GM23338 (cell line): ENCODE measurements around the gene NENF. TPM values are rescaled to one million over a fixed set of nuclear protein-coding genes. Genes with fewer than 3 reads are reported as not detected.

Experiments
- ATAC-seq: fragments of 200-7000 bp; cut with Tn5 transposase; 3 replicates; pipeline ENCODE4 v1.9.1; 2020
- DNase-seq: peaks from one replicate; pipeline ENCODE4 v3.0.0-alpha.2; 2015; ENCODE audit warnings: low spot score
- H2AFZ ChIP-seq: fragments of 200-600 bp; sonication (generic); 2 replicates; pipeline ENCODE4 v1.8.0; 2016; ENCODE audit warnings: antibody characterized with exemption, mild to moderate bottlenecking, moderate library complexity
- H3F3A ChIP-seq: fragments of 200-600 bp; sonication (generic); replicated peaks from 2 replicates; pipeline ENCODE4 v1.8.0; 2017; ENCODE audit warnings: antibody characterized with exemption, mixed run types, low read depth
- H3K27ac ChIP-seq: fragments of 200-600 bp; sonication (generic); 2 replicates; pipeline ENCODE4 v1.6.1; 2016; ENCODE audit warnings: low read depth
- H3K27me3 ChIP-seq: fragments of 200-600 bp; sonication (generic); 2 replicates; pipeline ENCODE4 v1.8.0; 2016; ENCODE audit warnings: mild to moderate bottlenecking, mixed run types, moderate library complexity; ENCODE audit not compliant: insufficient read depth
- H3K36me3 ChIP-seq: fragments of 200-600 bp; sonication (generic); 2 replicates; pipeline ENCODE4 v1.8.0; 2016; ENCODE audit warnings: mild to moderate bottlenecking; ENCODE audit not compliant: insufficient read depth
- H3K4me1 ChIP-seq: fragments of 200-600 bp; sonication (generic); 2 replicates; pipeline ENCODE4 v1.8.0; 2016; ENCODE audit warnings: mild to moderate bottlenecking, moderate library complexity; ENCODE audit not compliant: insufficient read depth
- H3K4me2 ChIP-seq: fragments of 200-600 bp; sonication (generic); 2 replicates; pipeline ENCODE4 v1.7.1; 2017; ENCODE audit warnings: mixed run types
- H3K4me3 ChIP-seq: fragments of 200-600 bp; sonication (generic); 2 replicates; pipeline ENCODE4 v1.6.1; 2016; ENCODE audit warnings: mixed run types
- H3K79me2 ChIP-seq: fragments of 200-600 bp; sonication (generic); replicated peaks from 2 replicates; pipeline ENCODE4 v1.8.0; 2017; ENCODE audit warnings: mild to moderate bottlenecking; ENCODE audit not compliant: insufficient read depth
- H3K9me2 ChIP-seq: fragments of 200-600 bp; sonication (generic); 2 replicates; pipeline ENCODE4 v1.8.0; 2017; ENCODE audit not compliant: insufficient read depth
- H4K20me1 ChIP-seq: fragments of 200-600 bp; sonication (generic); replicated peaks from 2 replicates; pipeline ENCODE4 v1.8.0; 2017; ENCODE audit warnings: mild to moderate bottlenecking; ENCODE audit not compliant: insufficient read depth
- H3K27ac Mint-ChIP-seq: 2 replicates; pipeline ENCODE4 v1.8.0; 2020; ENCODE audit warnings: inconsistent platforms, mild to moderate bottlenecking, moderate library complexity, mixed read lengths
- H3K27me3 Mint-ChIP-seq: 3 replicates; pipeline ENCODE4 v1.8.0; 2022; ENCODE audit warnings: low read depth, mild to moderate bottlenecking, moderate library complexity, mixed read lengths, inconsistent platforms; ENCODE audit not compliant: insufficient read depth, poor library complexity
- H3K36me3 Mint-ChIP-seq: 3 replicates; pipeline ENCODE4 v1.8.0; 2021; ENCODE audit warnings: low read depth, mild to moderate bottlenecking, inconsistent platforms, moderate library complexity, mixed read lengths
- H3K4me1 Mint-ChIP-seq: 3 replicates; pipeline ENCODE4 v1.8.0; 2020; ENCODE audit warnings: mild to moderate bottlenecking, inconsistent platforms, mixed read lengths
- H3K4me3 Mint-ChIP-seq: 3 replicates; pipeline ENCODE4 v1.8.0; 2021; ENCODE audit warnings: moderate library complexity, mild to moderate bottlenecking, inconsistent platforms, mixed read lengths
- H3K9me3 Mint-ChIP-seq: 3 replicates; pipeline ENCODE4 v1.8.0; 2020; ENCODE audit warnings: moderate library complexity, mild to moderate bottlenecking, inconsistent platforms, mixed read lengths
- EZH2phosphoT487 ChIP-seq: fragments of 200-600 bp; sonication (generic); IDR thresholded peaks from one replicate; pipeline ENCODE4 v1.8.1; 2018; ENCODE audit warnings: antibody characterized with exemption; ENCODE audit not compliant: unreplicated experiment
- JUNB ChIP-seq: IDR thresholded peaks from one replicate; pipeline ENCODE4 v1.6.1; 2016; ENCODE audit warnings: antibody characterized with exemption; ENCODE audit not compliant: unreplicated experiment
- STAT1 ChIP-seq: IDR thresholded peaks from one replicate; pipeline ENCODE4 v1.6.1; 2016; ENCODE audit warnings: antibody characterized with exemption; ENCODE audit not compliant: unreplicated experiment
- ZNF114 ChIP-seq: fragments of 250-450 bp; sonication (Bioruptor Pico); IDR thresholded peaks from 2 replicates; pipeline ENCODE4 v1.5.0; 2020; ENCODE audit warnings: mild to moderate bottlenecking, moderate library complexity
- ZNF331 ChIP-seq: fragments of 250-450 bp; sonication (Bioruptor Pico); IDR thresholded peaks from 2 replicates; pipeline ENCODE4 v1.5.0; 2020; ENCODE audit warnings: low read depth, mild to moderate bottlenecking, moderate library complexity
- polyA plus RNA-seq: library from polyadenylated mRNA; unstranded; fragments of >200 nt; fragmentation: Nextera tagmentation; extraction: Ambion mirVana; gene quantifications from 2 replicates; pipeline ENCODE4 v1.2.1, GENCODE V29; 2016
- total RNA-seq: library from RNA; depleted of rRNA; stranded (reverse); fragments of >200 nt; shearing (Covaris generic); gene quantifications from 2 replicates; pipeline ENCODE4 v1.2.3, GENCODE V29; 2014
- TF ChIP-seq, protein P1 (sequence below): fragments of 250-450 bp; sonication (Bioruptor Pico); IDR thresholded peaks from 2 replicates; pipeline ENCODE4 v1.5.0; 2020; ENCODE audit warnings: mild to moderate bottlenecking, moderate library complexity
- TF ChIP-seq, protein P2 (sequence below), 2 experiments: fragments of 200-600 bp in 1 of 2; sonication (generic) in 1 of 2; conservative IDR thresholded peaks; 2 replicates each; pipeline versions ENCODE4 v1.5.1 to v1.6.1; 2016 to 2017; ENCODE audit warnings: antibody characterized with exemption in 2 of 2, low read depth in 2 of 2, mild to moderate bottlenecking in 2 of 2, moderate library complexity in 1 of 2

NENF gene
- total and polyA plus RNA-seq, 2 experiments from 2014 or later, result 27.6 to 60.7 TPM

GRCh38 chr1:212460376-212460775 lies 27.7 kb downstream of the NENF start (continued):
- TF ChIP-seq, protein P1, sequence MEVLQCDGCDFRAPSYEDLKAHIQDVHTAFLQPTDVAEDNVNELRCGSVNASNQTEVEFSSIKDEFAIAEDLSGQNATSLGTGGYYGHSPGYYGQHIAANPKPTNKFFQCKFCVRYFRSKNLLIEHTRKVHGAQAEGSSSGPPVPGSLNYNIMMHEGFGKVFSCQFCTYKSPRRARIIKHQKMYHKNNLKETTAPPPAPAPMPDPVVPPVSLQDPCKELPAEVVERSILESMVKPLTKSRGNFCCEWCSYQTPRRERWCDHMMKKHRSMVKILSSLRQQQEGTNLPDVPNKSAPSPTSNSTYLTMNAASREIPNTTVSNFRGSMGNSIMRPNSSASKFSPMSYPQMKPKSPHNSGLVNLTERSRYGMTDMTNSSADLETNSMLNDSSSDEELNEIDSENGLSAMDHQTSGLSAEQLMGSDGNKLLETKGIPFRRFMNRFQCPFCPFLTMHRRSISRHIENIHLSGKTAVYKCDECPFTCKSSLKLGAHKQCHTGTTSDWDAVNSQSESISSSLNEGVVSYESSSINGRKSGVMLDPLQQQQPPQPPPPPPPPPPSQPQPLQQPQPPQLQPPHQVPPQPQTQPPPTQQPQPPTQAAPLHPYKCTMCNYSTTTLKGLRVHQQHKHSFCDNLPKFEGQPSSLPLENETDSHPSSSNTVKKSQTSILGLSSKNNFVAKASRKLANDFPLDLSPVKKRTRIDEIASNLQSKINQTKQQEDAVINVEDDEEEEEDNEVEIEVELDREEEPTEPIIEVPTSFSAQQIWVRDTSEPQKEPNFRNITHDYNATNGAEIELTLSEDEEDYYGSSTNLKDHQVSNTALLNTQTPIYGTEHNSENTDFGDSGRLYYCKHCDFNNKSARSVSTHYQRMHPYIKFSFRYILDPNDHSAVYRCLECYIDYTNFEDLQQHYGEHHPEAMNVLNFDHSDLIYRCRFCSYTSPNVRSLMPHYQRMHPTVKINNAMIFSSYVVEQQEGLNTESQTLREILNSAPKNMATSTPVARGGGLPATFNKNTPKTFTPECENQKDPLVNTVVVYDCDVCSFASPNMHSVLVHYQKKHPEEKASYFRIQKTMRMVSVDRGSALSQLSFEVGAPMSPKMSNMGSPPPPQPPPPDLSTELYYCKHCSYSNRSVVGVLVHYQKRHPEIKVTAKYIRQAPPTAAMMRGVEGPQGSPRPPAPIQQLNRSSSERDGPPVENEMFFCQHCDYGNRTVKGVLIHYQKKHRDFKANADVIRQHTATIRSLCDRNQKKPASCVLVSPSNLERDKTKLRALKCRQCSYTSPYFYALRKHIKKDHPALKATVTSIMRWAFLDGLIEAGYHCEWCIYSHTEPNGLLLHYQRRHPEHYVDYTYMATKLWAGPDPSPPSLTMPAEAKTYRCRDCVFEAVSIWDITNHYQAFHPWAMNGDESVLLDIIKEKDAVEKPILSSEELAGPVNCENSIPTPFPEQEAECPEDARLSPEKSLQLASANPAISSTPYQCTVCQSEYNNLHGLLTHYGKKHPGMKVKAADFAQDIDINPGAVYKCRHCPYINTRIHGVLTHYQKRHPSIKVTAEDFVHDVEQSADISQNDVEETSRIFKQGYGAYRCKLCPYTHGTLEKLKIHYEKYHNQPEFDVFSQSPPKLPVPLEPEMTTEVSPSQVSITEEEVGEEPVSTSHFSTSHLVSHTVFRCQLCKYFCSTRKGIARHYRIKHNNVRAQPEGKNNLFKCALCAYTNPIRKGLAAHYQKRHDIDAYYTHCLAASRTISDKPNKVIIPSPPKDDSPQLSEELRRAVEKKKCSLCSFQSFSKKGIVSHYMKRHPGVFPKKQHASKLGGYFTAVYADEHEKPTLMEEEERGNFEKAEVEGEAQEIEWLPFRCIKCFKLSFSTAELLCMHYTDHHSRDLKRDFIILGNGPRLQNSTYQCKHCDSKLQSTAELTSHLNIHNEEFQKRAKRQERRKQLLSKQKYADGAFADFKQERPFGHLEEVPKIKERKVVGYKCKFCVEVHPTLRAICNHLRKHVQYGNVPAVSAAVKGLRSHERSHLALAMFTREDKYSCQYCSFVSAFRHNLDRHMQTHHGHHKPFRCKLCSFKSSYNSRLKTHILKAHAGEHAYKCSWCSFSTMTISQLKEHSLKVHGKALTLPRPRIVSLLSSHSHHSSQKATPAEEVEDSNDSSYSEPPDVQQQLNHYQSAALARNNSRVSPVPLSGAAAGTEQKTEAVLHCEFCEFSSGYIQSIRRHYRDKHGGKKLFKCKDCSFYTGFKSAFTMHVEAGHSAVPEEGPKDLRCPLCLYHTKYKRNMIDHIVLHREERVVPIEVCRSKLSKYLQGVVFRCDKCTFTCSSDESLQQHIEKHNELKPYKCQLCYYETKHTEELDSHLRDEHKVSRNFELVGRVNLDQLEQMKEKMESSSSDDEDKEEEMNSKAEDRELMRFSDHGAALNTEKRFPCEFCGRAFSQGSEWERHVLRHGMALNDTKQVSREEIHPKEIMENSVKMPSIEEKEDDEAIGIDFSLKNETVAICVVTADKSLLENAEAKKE (CRISPR knock-in tag), result no peak
- TF ChIP-seq EZH2phosphoT487, result no peak
- TF ChIP-seq ZNF331, result no peak
- TF ChIP-seq ZNF114 (CRISPR knock-in tag), result no peak
- TF ChIP-seq, protein P2, sequence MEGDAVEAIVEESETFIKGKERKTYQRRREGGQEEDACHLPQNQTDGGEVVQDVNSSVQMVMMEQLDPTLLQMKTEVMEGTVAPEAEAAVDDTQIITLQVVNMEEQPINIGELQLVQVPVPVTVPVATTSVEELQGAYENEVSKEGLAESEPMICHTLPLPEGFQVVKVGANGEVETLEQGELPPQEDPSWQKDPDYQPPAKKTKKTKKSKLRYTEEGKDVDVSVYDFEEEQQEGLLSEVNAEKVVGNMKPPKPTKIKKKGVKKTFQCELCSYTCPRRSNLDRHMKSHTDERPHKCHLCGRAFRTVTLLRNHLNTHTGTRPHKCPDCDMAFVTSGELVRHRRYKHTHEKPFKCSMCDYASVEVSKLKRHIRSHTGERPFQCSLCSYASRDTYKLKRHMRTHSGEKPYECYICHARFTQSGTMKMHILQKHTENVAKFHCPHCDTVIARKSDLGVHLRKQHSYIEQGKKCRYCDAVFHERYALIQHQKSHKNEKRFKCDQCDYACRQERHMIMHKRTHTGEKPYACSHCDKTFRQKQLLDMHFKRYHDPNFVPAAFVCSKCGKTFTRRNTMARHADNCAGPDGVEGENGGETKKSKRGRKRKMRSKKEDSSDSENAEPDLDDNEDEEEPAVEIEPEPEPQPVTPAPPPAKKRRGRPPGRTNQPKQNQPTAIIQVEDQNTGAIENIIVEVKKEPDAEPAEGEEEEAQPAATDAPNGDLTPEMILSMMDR (conservative IDR thresholded peaks at IDR 0.05; ENCODE audit: low read depth in 2 of 2), result no peak

DNA sequence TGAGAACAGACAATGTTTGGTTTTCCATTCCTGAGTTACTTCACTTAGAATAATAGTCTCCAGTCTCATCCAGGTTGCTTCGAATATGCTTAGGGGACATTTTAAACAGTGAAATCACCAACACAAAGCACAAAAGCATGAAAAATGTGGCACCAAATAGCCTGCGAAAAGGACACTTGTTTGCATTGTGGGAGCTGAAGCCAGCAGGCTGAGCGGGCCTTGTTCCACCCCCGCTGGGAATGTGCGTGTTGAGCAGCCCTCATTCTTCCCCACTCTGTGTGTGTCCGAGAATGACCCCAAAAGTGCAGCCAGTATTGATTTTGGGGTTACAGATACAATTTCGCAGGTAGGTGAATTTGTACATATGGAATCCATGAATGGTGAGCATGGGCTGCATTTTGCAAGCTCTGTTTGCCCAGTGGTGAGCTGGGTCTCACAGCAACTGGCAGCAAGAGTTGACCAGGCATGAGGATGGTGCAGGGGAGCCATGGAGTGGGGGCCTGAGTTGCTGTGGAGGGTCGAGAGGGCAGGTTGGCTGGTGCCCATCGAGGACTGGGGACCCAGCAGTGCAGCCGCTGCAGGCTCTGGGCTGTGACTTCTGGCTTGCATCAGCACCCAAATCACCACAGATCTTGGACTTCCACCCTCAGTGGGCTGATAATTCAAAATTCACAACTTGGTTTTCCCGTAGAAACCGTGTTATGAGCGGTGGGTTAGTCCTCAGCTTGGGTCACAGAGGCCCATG lies 29.4 kb downstream of the NENF start:
- H2AFZ ChIP-seq, result 0 out of 2 replicates have a peak overlapping the region, but pooled peaks have one; percentile 47
- no peaks in the 10 kb centered on the region for H3F3A ChIP-seq
- H3K79me2 ChIP-seq, result no peaks in the 10 kb centered on the region
- DNase-seq, result no peak
- no peak overlapping the region for H3K4me3 Mint-ChIP-seq
- no peak for ATAC-seq
- H3K36me3 ChIP-seq, result no peaks in the 10 kb centered on the region
- H3K36me3 Mint-ChIP-seq, result no peaks in the 10 kb centered on the region; the same call in 2 of the 3 replicates
- peaks cover 30% of the 10 kb centered on the region for H3K4me1 Mint-ChIP-seq
- H4K20me1 ChIP-seq, result no peaks in the 10 kb centered on the region
- no peak overlapping the region for H3K4me2 ChIP-seq
- H3K27ac Mint-ChIP-seq, result no peak overlapping the region
- no peak overlapping the region for H3K4me3 ChIP-seq
- H3K9me3 Mint-ChIP-seq, result peaks cover 7% of the 10 kb centered on the region
- TF ChIP-seq STAT1 (no peak), JUNB (no peak)
- TF ChIP-seq, protein P1 (CRISPR knock-in tag), result no peak
- H3K9me2 ChIP-seq, result no peaks in the 10 kb centered on the region
- H3K27me3 Mint-ChIP-seq, result peaks cover 13% of the 10 kb centered on the region
- H3K4me1 ChIP-seq, result peaks cover 7% of the 10 kb centered on the region
- H3K27ac ChIP-seq, result no peak overlapping the region
- H3K27me3 ChIP-seq, result no peaks in the 10 kb centered on the region
